Activated naive CD4-positive, alpha-beta T cell treated with anti-CD3 and anti-CD28 coated beads, Interleukin-2, amount 50 U/mL, for 24 hours (primary cell): ENCODE measurements around the gene ZSCAN30.

Source experiments
- H3K27ac Mint-ChIP-seq: one replicate; pipeline ENCODE4 v1.8.0; 2021; ENCODE audit warnings: mild to moderate bottlenecking, mixed read lengths
- H3K27me3 Mint-ChIP-seq: one replicate; pipeline ENCODE4 v1.8.0; 2021; ENCODE audit warnings: mixed read lengths
- H3K36me3 Mint-ChIP-seq: one replicate; pipeline ENCODE4 v1.8.0; 2021; ENCODE audit warnings: mixed read lengths
- H3K4me1 Mint-ChIP-seq: one replicate; pipeline ENCODE4 v1.8.0; 2021; ENCODE audit warnings: mixed read lengths
- H3K4me3 Mint-ChIP-seq: one replicate; pipeline ENCODE4 v1.8.0; 2021; ENCODE audit warnings: mild to moderate bottlenecking, mixed read lengths
- H3K9me3 Mint-ChIP-seq: one replicate; pipeline ENCODE4 v1.8.0; 2021; ENCODE audit warnings: mixed read lengths

Gene ZSCAN30

DNA sequence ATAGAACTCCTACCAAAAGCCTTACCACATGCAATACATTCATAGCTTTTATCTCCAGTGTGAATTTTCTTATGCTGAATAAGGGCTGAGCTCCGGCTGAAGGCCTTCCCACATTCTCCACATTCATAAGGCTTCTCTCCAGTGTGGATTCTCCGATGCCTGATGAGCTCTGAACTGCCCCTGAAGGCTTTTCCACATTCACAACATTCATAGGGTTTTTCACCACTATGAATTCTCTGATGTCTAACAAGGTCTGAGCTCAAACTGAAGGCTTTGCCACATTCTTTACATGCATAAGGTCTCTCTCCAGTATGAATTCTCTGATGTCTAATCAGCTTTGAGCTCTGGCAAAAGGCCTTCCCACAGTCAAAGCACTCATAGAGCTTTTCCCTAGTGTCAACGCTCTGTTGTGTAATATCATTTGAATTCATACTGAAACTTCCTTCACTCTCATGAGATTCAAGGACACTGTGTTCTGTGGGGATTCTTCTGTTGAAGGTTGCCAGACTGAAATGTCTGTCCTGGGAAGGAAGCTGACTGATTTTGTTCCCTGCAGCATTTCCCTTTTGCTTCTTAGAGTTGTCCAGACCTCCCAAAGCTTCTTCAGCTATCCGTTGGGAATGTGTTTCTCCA lies 36.3 kb downstream of the ZSCAN30 start:
- peaks cover 16% of the 10 kb centered on the region for H3K9me3 Mint-ChIP-seq
- H3K27ac Mint-ChIP-seq, result no peak overlapping the region
- no peak overlapping the region for H3K4me3 Mint-ChIP-seq
- peaks cover 57% of the 10 kb centered on the region for H3K36me3 Mint-ChIP-seq
- H3K27me3 Mint-ChIP-seq, result no peaks in the 10 kb centered on the region
- H3K4me1 Mint-ChIP-seq, result no peaks in the 10 kb centered on the region

DNA sequence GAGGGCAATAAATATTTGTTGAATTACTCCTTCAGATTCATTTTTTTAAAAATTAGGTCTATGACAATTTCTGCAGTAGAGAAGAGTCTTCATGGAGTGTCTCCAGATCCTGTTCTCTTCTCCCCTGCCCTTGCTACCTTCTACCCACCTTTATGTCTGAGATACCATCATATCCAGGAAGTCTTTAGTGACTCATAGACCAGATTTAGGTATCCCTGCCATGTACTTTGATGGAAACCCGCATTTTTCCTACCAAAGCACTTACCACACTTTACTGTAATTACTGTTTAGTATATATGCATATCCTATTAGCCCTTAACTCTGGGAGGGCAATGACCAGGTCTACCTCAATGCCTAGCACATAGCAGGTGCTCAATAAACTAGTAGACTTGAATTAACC lies 37.6 kb downstream of the ZSCAN30 start:
- Mint-ChIP-seq H3K36me3 (peaks cover 61% of the 10 kb centered on the region), H3K27ac (no peak overlapping the region), H3K9me3 (peaks cover 16% of the 10 kb centered on the region)

DNA sequence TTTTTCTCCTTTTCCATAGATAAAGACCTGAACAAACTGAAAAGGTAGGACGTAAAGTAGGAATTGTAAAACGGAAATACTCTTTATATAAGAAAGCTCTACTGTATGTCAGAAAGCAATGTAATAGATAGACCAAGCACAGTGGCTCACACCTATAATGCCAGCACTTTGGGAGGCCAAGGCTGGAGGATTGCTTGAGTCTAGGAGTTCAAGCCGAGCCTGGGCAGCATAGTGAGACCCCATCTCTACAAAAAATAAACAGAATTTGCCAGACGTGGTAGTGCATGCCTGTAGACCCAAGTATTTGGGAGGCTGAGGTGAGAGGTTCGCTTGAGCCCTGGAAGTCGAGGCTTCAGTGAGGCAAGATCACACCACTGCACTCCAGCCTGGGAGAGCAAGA lies 41.6 kb downstream of the ZSCAN30 start:
- peaks cover 34% of the 10 kb centered on the region for H3K9me3 Mint-ChIP-seq
- no peaks in the 10 kb centered on the region for H3K27me3 Mint-ChIP-seq
- H3K4me1 Mint-ChIP-seq, result peaks cover 20% of the 10 kb centered on the region
- H3K27ac Mint-ChIP-seq, result no peak overlapping the region
- H3K4me3 Mint-ChIP-seq, result no peak overlapping the region
- H3K36me3 Mint-ChIP-seq, result peaks cover 80% of the 10 kb centered on the region

More for the DNA sequence above, 37.6 kb downstream of the ZSCAN30 start:
- Mint-ChIP-seq H3K4me1 (peaks cover 5% of the 10 kb centered on the region), H3K27me3 (no peaks in the 10 kb centered on the region), H3K4me3 (no peak overlapping the region)

DNA sequence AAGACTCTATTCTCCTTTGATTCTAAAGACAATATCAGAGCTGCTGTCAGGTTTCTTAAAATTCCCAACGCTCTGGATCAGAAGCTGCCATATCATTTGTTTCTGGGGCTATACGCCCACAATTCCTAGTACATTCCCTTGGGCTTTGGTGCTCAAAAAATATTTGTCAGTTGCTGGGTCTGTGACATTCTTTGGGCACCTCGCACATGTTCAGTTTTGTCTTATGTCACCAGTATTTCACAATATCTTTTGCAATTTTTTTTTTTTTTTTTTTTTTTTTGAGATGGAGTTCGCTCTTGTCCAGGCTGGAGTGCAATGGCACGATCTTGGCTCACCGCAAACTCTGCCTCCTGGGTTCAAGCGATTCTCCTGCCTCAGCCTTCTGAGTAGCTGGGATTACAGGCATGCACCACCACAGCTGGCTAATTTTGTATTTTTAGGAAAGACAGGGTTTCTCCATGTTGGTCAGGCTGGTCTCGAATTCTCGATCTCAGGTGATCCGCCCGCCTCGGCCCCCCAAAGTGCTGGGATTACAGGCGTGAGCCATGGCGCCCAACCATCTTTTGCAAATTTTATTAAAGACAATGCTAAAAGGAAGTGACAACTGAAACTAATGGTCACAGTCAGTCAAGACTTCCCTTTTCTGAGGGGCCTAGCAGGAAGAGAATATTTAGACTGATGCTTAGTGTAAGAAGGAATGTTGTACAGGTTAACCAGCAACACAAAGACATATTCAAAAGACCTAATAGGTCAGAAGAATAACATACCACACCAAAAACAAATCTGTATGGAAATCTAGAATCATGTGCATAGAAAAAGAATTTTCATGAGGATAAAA lies 42.4 kb downstream of the ZSCAN30 start:
- no peaks in the 10 kb centered on the region for H3K27me3 Mint-ChIP-seq

DNA sequence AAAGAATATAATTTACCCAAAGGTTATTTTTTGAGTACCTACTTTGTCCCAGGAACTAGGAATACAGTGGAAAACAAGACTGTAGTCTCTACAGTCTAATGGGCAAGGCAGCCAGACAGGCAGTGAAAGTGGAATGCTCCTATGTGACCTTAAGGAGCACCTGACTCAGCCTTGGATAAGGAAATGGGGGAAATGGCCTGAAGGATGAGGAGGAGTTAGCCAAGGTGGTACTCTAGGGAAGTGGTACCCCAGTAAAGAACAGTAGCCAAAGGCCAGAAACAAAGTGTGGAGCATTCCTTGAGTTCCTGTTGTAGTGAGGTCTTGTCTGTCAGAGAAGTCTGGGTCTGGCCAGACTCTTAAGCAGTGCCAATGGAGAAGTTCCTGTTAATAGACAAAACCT lies 43.2 kb downstream of the ZSCAN30 start:
- Mint-ChIP-seq H3K36me3 (peaks cover 74% of the 10 kb centered on the region), H3K27ac (no peak overlapping the region), H3K9me3 (peaks cover 24% of the 10 kb centered on the region), H3K4me1 (peaks cover 30% of the 10 kb centered on the region), H3K4me3 (no peak overlapping the region), H3K27me3 (no peaks in the 10 kb centered on the region)

More for the DNA sequence above, 42.4 kb downstream of the ZSCAN30 start:
- Mint-ChIP-seq H3K36me3 (peaks cover 74% of the 10 kb centered on the region), H3K27ac (no peak overlapping the region), H3K4me1 (peaks cover 25% of the 10 kb centered on the region), H3K9me3 (peaks cover 28% of the 10 kb centered on the region), H3K4me3 (no peak overlapping the region)

DNA sequence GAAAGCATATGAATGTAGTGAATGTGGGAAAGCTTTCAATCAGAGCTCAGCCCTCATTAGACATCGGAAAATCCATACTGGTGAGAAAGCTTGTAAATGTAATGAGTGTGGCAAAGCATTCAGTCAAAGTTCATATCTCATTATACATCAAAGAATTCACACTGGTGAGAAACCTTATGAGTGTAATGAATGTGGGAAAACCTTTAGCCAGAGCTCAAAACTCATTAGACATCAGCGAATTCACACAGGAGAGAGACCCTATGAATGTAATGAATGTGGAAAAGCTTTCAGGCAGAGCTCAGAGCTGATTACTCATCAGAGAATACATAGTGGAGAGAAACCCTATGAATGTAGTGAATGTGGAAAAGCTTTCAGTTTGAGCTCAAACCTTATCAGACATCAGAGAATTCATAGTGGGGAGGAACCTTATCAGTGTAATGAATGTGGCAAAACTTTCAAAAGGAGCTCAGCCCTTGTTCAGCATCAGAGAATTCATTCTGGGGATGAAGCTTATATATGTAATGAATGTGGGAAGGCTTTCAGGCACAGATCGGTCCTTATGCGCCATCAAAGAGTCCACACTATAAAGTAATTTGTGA lies 44.2 kb downstream of the ZSCAN30 start:
- H3K36me3 Mint-ChIP-seq, result peaks cover 65% of the 10 kb centered on the region
- no peak overlapping the region for H3K27ac Mint-ChIP-seq
- H3K4me1 Mint-ChIP-seq, result peaks cover 30% of the 10 kb centered on the region
- H3K4me3 Mint-ChIP-seq, result no peak overlapping the region
- peaks cover 24% of the 10 kb centered on the region for H3K9me3 Mint-ChIP-seq
- no peaks in the 10 kb centered on the region for H3K27me3 Mint-ChIP-seq

DNA sequence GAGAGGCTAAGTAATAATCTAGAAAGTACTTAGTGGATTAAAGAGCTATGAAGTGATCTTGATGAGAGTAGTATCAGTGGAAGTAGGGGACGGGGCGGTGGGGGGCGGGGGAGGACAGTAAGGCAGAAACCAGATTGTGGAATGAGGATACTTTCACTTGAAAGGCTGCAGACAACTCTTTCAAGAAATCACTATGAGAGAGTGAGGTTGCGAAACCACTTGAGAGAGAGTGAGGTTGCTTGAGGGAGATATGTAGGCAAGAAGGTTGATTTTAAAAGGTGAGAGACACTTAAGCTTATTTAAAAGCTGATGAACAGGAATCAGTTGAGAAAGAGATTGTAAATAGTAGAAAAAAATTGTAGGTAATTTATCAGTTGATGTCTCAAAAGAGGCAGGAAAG lies 45.4 kb downstream of the ZSCAN30 start:
- no peak overlapping the region for H3K27ac Mint-ChIP-seq
- no peaks in the 10 kb centered on the region for H3K27me3 Mint-ChIP-seq
- H3K9me3 Mint-ChIP-seq, result peaks cover 24% of the 10 kb centered on the region
- no peak overlapping the region for H3K4me3 Mint-ChIP-seq
- H3K36me3 Mint-ChIP-seq, result peaks cover 55% of the 10 kb centered on the region
- peaks cover 30% of the 10 kb centered on the region for H3K4me1 Mint-ChIP-seq

DNA sequence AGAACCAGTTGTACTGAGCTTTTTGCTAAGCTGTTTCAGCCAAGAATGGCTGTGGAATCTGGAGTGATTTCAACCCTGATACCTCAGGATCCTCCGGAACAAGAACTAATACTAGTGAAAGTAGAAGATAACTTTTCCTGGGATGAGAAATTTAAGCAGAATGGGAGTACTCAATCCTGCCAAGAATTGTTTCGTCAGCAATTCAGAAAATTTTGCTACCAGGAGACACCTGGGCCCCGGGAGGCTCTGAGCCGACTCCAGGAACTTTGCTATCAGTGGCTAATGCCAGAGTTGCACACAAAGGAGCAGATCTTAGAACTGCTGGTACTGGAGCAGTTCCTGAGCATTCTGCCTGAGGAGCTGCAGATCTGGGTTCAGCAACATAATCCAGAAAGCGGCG lies 47.6 kb downstream of the ZSCAN30 start:
- H3K36me3 Mint-ChIP-seq, result peaks cover 42% of the 10 kb centered on the region
- H3K9me3 Mint-ChIP-seq, result peaks cover 24% of the 10 kb centered on the region
- H3K4me3 Mint-ChIP-seq, result peak overlapping the region; percentile 23
- H3K27me3 Mint-ChIP-seq, result no peaks in the 10 kb centered on the region
- peaks cover 26% of the 10 kb centered on the region for H3K4me1 Mint-ChIP-seq
- H3K27ac Mint-ChIP-seq, result no peak overlapping the region

DNA sequence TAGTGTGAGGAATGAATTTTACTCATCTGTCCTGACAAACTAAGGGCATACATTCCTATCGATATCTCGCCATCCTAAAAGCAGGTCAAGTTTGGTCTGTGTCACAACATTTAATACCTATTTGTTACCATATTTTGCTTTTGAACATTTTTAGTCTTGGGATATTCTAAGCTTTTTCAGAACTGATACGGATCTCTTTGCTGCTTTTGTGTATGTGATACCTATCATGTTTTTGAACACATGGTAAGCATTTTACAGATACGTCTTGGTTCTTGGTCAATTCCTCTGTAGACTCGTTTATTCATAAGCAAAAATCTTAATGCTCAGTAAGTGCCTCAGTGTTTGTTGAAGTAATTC lies 48.6 kb downstream of the ZSCAN30 start:
- peaks cover 24% of the 10 kb centered on the region for H3K9me3 Mint-ChIP-seq
- H3K4me3 Mint-ChIP-seq, result peak overlapping the region; percentile 93
- H3K27me3 Mint-ChIP-seq, result no peaks in the 10 kb centered on the region
- H3K27ac Mint-ChIP-seq, result peak overlapping the region; percentile 96
- H3K36me3 Mint-ChIP-seq, result peaks cover 35% of the 10 kb centered on the region
- H3K4me1 Mint-ChIP-seq, result peaks cover 26% of the 10 kb centered on the region

DNA sequence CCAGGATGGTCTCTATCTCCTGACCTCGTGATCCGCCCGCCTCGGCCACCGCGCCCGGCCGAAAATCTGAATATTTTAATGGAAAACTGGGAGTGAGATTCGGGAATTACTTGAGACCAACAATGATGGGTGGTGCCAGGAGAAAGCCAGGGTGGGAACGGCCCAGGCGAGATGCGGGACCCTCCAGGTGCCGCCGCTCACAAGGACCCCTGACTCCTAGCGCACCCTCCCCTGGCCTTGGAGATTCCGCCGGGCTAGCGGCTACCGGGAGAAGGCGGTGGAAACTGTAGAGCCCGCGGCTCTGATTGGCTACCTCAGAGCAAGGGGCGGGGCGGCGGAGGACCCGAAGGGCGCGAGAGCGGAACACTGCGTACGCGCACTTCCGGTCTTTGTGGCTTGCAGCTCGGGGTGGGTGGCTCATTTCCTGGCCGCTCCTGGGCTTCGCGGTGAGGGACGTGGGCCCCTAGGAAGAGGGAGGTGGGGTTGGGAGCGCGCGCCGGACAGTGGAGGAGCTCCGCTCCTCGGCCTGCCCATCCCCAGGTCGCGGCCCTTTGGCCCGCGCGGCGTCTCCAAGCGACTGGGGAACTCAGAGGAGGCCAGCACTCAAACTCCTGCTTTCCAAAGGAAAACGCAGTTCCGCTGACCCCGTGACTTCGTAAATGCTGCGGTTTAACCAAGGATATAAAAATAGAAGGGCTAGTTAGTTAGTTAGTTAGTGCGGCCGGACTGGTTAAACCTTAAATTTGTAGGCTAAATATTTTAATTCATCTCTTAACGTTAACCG lies 49.2 kb downstream of the ZSCAN30 start, which contains the start of gene ZNF397:
Gene ZNF397 (plus strand): TSS at position 371 of the 784 bp plus-strand sequence. CDS start 1,437 bp downstream, outside the sequence.
- peaks cover 21% of the 10 kb centered on the region for H3K9me3 Mint-ChIP-seq
- H3K4me3 Mint-ChIP-seq, result peak within 1 kb of the TSS; percentile 93
- H3K27ac Mint-ChIP-seq, result peak within 1 kb of the TSS; percentile 96
- H3K27me3 Mint-ChIP-seq, result no peaks in the 10 kb centered on the region
- H3K4me1 Mint-ChIP-seq, result peaks cover 26% of the 10 kb centered on the region
- peaks cover 29% of the 10 kb centered on the region for H3K36me3 Mint-ChIP-seq

DNA sequence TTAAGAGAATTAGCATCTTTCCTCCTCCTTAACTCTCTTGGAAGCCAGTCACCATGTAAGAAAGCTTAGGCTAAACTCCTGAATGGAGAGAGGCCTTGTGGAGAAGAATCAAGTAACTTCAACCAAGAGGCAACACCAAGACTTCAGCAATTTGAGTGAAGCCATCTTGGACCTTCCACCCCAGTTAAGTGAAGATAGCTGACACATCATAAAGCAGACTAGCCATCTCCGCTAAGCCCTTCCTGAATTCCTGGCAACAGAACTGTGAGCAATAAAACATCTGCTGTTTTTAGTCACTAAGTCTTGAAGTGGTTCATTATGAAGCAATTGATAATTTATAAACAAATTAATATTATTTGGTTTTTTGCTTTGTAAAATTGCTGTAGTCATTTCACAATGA lies 50.7 kb downstream of the ZSCAN30 start:
- Mint-ChIP-seq H3K27ac (no peak overlapping the region), H3K4me3 (no peak overlapping the region), H3K9me3 (peaks cover 6% of the 10 kb centered on the region), H3K36me3 (peaks cover 13% of the 10 kb centered on the region), H3K4me1 (peaks cover 19% of the 10 kb centered on the region), H3K27me3 (no peaks in the 10 kb centered on the region)

DNA sequence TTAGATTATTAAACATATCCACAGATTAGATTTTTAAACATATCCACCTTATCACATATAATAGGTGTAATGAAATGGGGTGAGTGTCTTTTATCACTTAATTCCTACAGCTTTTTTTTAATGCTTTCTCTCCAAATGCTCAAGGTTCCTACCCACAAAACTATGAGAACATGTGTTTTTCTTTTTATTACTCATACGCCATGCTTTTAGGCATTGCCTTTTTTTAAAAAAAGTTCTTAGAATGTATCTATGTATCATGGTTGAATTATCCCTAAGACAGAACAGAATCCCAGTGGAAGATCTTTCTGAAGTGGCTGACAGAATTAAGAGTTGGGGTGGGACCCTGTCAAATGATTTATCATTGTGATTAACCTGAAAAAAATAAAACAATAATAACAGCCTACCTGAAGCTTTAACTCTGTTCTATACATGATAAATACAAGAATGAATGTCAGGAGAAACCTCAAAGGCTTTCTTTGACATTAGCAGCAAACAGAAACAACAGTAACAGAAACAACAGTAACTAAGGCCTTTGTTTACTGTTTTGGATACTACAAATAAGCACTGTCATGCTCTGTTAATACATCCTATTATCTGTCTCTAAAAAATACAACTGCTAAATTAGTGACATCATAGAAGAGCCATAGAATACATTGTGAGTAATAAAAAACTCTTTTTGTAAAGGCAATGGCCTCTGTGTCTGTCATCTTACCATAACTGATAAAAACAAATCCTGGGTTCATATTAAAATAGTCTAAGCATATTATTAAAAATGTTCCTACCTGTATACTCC lies 53.3 kb downstream of the ZSCAN30 start:
- H3K9me3 Mint-ChIP-seq, result no peaks in the 10 kb centered on the region
- no peaks in the 10 kb centered on the region for H3K4me1 Mint-ChIP-seq
- H3K4me3 Mint-ChIP-seq, result no peak overlapping the region
- H3K27ac Mint-ChIP-seq, result no peak overlapping the region
- H3K27me3 Mint-ChIP-seq, result no peaks in the 10 kb centered on the region
- no peaks in the 10 kb centered on the region for H3K36me3 Mint-ChIP-seq

DNA sequence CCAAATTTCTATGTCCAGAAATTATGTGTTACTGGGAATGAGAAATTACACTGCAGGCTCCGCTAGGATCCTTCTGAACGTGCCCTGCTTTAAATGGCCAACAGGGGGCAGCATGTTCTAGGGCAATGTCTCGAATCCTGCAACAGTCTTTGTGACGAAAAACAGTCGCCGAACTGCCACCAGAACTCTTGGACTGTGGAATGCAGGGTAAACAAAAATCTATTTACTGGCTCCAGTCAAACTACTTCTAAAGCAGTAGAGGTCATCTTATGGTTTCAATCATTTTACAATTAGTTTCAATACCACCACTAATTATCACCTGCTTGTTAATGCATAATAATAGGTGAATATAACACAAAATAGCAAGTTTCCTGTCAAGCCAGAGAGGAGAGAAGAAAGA lies 59.0 kb downstream of the ZSCAN30 start:
- Mint-ChIP-seq H3K9me3 (no peaks in the 10 kb centered on the region), H3K4me3 (peak overlapping the region; percentile 57), H3K27ac (no peak overlapping the region), H3K27me3 (no peaks in the 10 kb centered on the region), H3K4me1 (peaks cover 3% of the 10 kb centered on the region), H3K36me3 (no peaks in the 10 kb centered on the region)

DNA sequence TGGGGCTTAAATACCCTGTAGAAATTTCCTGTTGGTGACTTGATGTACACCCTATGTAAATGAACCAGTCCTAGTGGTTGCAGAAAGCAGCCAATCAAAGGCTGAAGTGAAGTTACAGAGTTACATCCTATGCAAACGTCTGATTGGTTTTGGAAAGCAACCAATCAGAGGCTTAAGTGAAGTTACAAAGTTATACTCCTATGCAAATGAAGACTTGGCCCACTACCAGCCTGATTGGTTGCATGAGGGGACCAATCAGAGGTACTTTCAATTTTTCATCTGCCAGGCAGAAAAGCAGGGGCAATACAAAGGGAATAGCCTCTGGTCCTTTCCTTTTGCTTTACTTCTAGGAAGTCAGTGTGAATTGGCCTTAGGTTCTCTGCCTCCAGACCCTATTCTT lies 62.8 kb downstream of the ZSCAN30 start:
- H3K4me1 Mint-ChIP-seq, result peaks cover 3% of the 10 kb centered on the region
- H3K27ac Mint-ChIP-seq, result no peak overlapping the region
- H3K36me3 Mint-ChIP-seq, result no peaks in the 10 kb centered on the region
- no peak overlapping the region for H3K4me3 Mint-ChIP-seq
- no peaks in the 10 kb centered on the region for H3K9me3 Mint-ChIP-seq
- H3K27me3 Mint-ChIP-seq, result no peaks in the 10 kb centered on the region

DNA sequence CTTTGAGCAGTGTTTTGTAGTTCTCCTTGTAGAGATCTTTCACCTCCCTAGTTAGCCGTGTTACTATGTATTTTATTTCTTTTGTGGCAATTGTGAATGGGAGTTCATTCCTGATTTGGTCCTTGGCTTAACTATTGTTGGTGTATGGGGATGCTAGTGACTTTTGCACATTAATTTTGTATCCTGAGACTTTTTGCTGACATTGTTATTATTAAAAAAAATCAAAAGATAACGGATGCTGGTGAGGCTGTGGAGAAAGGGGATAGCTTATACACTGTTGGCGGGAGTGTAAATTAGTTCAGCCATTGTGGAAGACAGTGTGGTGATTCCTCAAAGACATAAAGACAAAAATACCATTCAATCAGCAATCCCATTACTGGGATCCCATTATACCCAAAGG lies 66.2 kb downstream of the ZSCAN30 start:
- Mint-ChIP-seq H3K27ac (no peak overlapping the region), H3K9me3 (no peaks in the 10 kb centered on the region), H3K27me3 (no peaks in the 10 kb centered on the region), H3K4me3 (no peak overlapping the region), H3K4me1 (no peaks in the 10 kb centered on the region), H3K36me3 (no peaks in the 10 kb centered on the region)
